H1 (cell line): ENCODE results near the gene CDYL. TPM values are rescaled to one million over a fixed set of nuclear protein-coding genes. Genes with fewer than 3 reads are reported as not detected.

Source experiments
- ATF2 ChIP-seq: IDR thresholded peaks from 2 replicates; pipeline ENCODE4 v1.6.1; 2012; ENCODE audit warnings: low read length, inconsistent platforms
- HDAC6 ChIP-seq: IDR thresholded peaks from one replicate; pipeline ENCODE4 v1.7.1; 2012; ENCODE audit warnings: low read depth, mild to moderate bottlenecking, inconsistent platforms, low read length, moderate library complexity
- MAX ChIP-seq: IDR thresholded peaks from 2 replicates; pipeline ENCODE4 v1.6.1; 2012; ENCODE audit warnings: inconsistent platforms
- polyA plus RNA-seq, 7 experiments: library from polyadenylated mRNA; depleted of rRNA in 3 of 7; stranded (reverse) in 5 of 7; unstranded in 2 of 7; fragments of >200 nt in 5 of 7; fragments of 200-250 nt in 2 of 7; gene quantifications; 1 replicate in 5 of 7; 2 replicates in 1 of 7; 4 replicates in 1 of 7; pipeline versions ENCODE4 v1.2.1 to v1.2.3, GENCODE V29; 2011 to 2013; ENCODE audit warnings: missing spikeins in 2 of 7, mixed read lengths in 2 of 7
- total RNA-seq: library from RNA; stranded (reverse); fragmentation: NEBNext Ultra II Directional; extraction: Animal tissue kit (Norgen Biotek cat#: 25700); gene quantifications from 2 replicates; pipeline ENCODE4 v1.2.1, GENCODE V29; 2021

Gene CDYL
- total and polyA plus RNA-seq, 2 of the 8 experiments (the other 6 are each of a cell fraction or from before 2014, with no cell fraction given) = 56.4 to 119 TPM

GRCh38 chr6:4913705-4914419 is 137.7 kb downstream of the CDYL start (continued):
- TF ChIP-seq ATF2 (no peak), HDAC6 (no peak), MAX (no peak)
- TF ChIP-seq, all 59 proteins: peak for 0
